GM12878 (cell line): Measurements from ENCODE around the gene DCTN1. TPM values are rescaled to one million over a fixed set of nuclear protein-coding genes. Genes with fewer than 3 reads are reported as not detected.

Source experiments
- ATAC-seq: fragments of 200-7000 bp; cut with Tn5 transposase; 3 replicates; pipeline ENCODE4 v1.9.1; 2020; ENCODE audit warnings: mild to moderate bottlenecking, moderate library complexity
- BruUV-seq: library from RNA; stranded (reverse); fragments of 400-500 nt; replicated peaks from 2 replicates; lab custom pipeline; 2021; lab: Mats Ljungman, UMichigan
- CTCF ChIA-PET: fragments of 300-600 bp; sonication (Branson Sonifier 250); formaldehyde crosslinking; extraction: SDS; loops from one replicate; lab custom pipeline; 2021; ENCODE audit warnings: inconsistent platforms; lab: Yijun Ruan, JAX
- POLR2A ChIA-PET: fragments of 350-600 bp; formaldehyde crosslinking; extraction: SDS; loops from one replicate; lab custom pipeline; 2021; ENCODE audit warnings: inconsistent platforms; lab: Charles Lee
- RAD21 ChIA-PET: fragments of 300-600 bp; sonication (Branson Sonifier 250); formaldehyde crosslinking; loops from one replicate; lab custom pipeline; 2023; ENCODE audit warnings: antibody characterized with exemption; ENCODE audit not compliant: unreplicated experiment; lab: Charles Lee
- SMC1A ChIA-PET: fragments of 300-600 bp; sonication (Branson Sonifier 250); formaldehyde crosslinking; loops from one replicate; lab custom pipeline; 2023; ENCODE audit not compliant: unreplicated experiment, uncharacterized antibody; lab: Charles Lee
- DNase-seq: peaks from one replicate; pipeline ENCODE4 v3.0.0-alpha.2; 2011; ENCODE audit warnings: low read depth, low spot score
- FAIRE-seq: peaks from 3 replicates; lab custom pipeline; 2011; peaks lifted over from hg19 to GRCh38; lab: Jason Lieb, UNC
- H2AFZ ChIP-seq: 2 replicates; pipeline ENCODE4 v1.6.0; 2011; ENCODE audit warnings: low read depth, low read length, control low read depth; ENCODE audit not compliant: control insufficient read depth
- H3K27ac ChIP-seq: 2 replicates; pipeline ENCODE4 v1.5.1; 2011; ENCODE audit warnings: control low read depth; ENCODE audit not compliant: control insufficient read depth, insufficient read depth
- H3K27me3 ChIP-seq, 2 experiments: replicated peaks in 1 of 2; 2 replicates each; pipeline versions ENCODE4 v1.6.0 to v1.6.1; 2011; ENCODE audit warnings: low read length in 1 of 2; ENCODE audit not compliant: control insufficient read depth in 2 of 2, insufficient read depth in 2 of 2
- H3K36me3 ChIP-seq, 2 experiments: 2 replicates each; pipeline ENCODE4 v1.5.1; 2011; ENCODE audit warnings: low read length in 1 of 2; ENCODE audit not compliant: control insufficient read depth in 2 of 2, insufficient read depth in 2 of 2
- H3K4me1 ChIP-seq: 2 replicates; pipeline ENCODE4 v1.6.1; 2011; ENCODE audit warnings: mild to moderate bottlenecking, low read length, moderate library complexity, mixed read lengths; ENCODE audit not compliant: control insufficient read depth, insufficient read depth
- H3K4me2 ChIP-seq: 2 replicates; pipeline ENCODE4 v1.6.0; 2011; ENCODE audit warnings: control low read depth; ENCODE audit not compliant: control insufficient read depth, insufficient read depth
- H3K4me3 ChIP-seq: fragments of 200-600 bp; sonication (generic); 2 replicates; pipeline ENCODE4 v1.5.1; 2016
- H3K79me2 ChIP-seq: 2 replicates; pipeline ENCODE4 v1.6.0; 2011; ENCODE audit warnings: low read length; ENCODE audit not compliant: control insufficient read depth, insufficient read depth
- H3K9ac ChIP-seq: 2 replicates; pipeline ENCODE4 v1.8.0; 2011; ENCODE audit warnings: low read length, control low read depth, mixed read lengths; ENCODE audit not compliant: control insufficient read depth, insufficient read depth
- H3K9me3 ChIP-seq: replicated peaks from 3 replicates; pipeline ENCODE4 v1.5.1; 2011; ENCODE audit warnings: mild to moderate bottlenecking, low read length; ENCODE audit not compliant: control insufficient read depth, insufficient read depth
- H4K20me1 ChIP-seq: 2 replicates; pipeline ENCODE4 v1.6.0; 2011; ENCODE audit not compliant: control insufficient read depth, insufficient read depth
- CHD2 ChIP-seq: IDR thresholded peaks from 2 replicates; pipeline ENCODE4 v1.6.1; 2011; ENCODE audit warnings: low read depth, low read length, improper control_type of control experiment, borderline replicate concordance
- EGR1 ChIP-seq, 2 experiments: IDR thresholded peaks; 1 replicate in 1 of 2; 2 replicates in 1 of 2; pipeline ENCODE4 v1.6.1; 2011 to 2012; ENCODE audit warnings: low read depth in 2 of 2, low read length in 2 of 2, borderline replicate concordance in 1 of 2, mild to moderate bottlenecking in 1 of 2, moderate library complexity in 1 of 2
- HDGF ChIP-seq: fragments of 450-650 bp; IDR thresholded peaks from 2 replicates; pipeline ENCODE4 v1.6.1; 2016; ENCODE audit warnings: antibody characterized with exemption
- RELB ChIP-seq: fragments of 450-650 bp; IDR thresholded peaks from 2 replicates; pipeline ENCODE4 v1.6.1; 2017; ENCODE audit warnings: low read depth, mild to moderate bottlenecking, moderate library complexity
- TBL1XR1 ChIP-seq: IDR thresholded peaks from 2 replicates; pipeline ENCODE4 v1.6.1; 2012; ENCODE audit warnings: low read depth, low read length, improper control_type of control experiment
- WGBS: methylation state at CpG from one replicate; pipeline ENCODE4 v1.1.6; 2016; ENCODE audit warnings: low lambda C conversion rate; ENCODE audit not compliant: insufficient replicate concordance, insufficient coverage; ENCODE audit errors: missing lambda C conversion rate; 5-methylcytosine and 5-hydroxymethylcytosine counted together
- in situ Hi-C: fragments of 300-500 bp; cut with MboI; formaldehyde crosslinking; loops from 9 replicates; pipeline ENCODE4 v1.14.3; 2018; ENCODE audit warnings: mixed read lengths
- intact Hi-C: fragments of 100-400 bp; cut with micrococcal nuclease; formaldehyde crosslinking; loops from one replicate; pipeline ENCODE4 v1.14.2; 2022; ENCODE audit not compliant: unreplicated experiment
- polyA plus RNA-seq, 11 experiments: library from polyadenylated mRNA; depleted of rRNA in 4 of 11; unstranded in 6 of 11; stranded (reverse) in 5 of 11; fragments of >200 nt; fragmentation: Nextera tagmentation in 4 of 11; fragmentation: Illumina TruSeq in 1 of 11; extraction: Ambion mirVana in 4 of 11; extraction: Trizol in 1 of 11; gene quantifications; 1 replicate in 1 of 11; 2 replicates in 10 of 11; pipeline versions ENCODE4 v1.2.1 to v1.2.3, GENCODE V29; 2011 to 2016; ENCODE audit warnings: inconsistent platforms in 2 of 11, missing spikeins in 2 of 11, low read depth in 1 of 11
- total RNA-seq, 4 experiments: library from RNA; depleted of rRNA in 3 of 4; stranded (reverse); fragments of >200 nt in 3 of 4; fragmentation: Illumina TruSeq in 1 of 4; extraction: Trizol in 1 of 4; gene quantifications; 2 replicates each; pipeline versions ENCODE4 v1.2.1 to v1.2.3, GENCODE V29; 2013 to 2021

DCTN1 gene
- total and polyA plus RNA-seq, 10 of the 15 experiments (the other 5 are each of a cell fraction or from before 2014, with no cell fraction given), result 44.1 to 116 (median 64.8) TPM

- in situ Hi-C loops, result no loop called here
- 86% methylated on average over 9 of the region's 9 CpGs for WGBS
- H3K27ac ChIP-seq, result no peak overlapping the region
These were observed 43.4 kb upstream of the DCTN1 start for GRCh38 chr2:74423231-74424095.

More at GRCh38 chr2:74423231-74424095, 43.4 kb upstream of the DCTN1 start:
- Histone ChIP-seq H3K27me3 (no peaks in the 10 kb centered on the region), H3K4me3 (peak overlapping the region; percentile 1; the same call in 1 of the 2 replicates), H3K9ac (no peak overlapping the region), H3K4me1 (peaks cover 22% of the 10 kb centered on the region), H3K79me2 (peaks cover 9% of the 10 kb centered on the region), H3K9me3 (no peaks in the 10 kb centered on the region), H4K20me1 (no peaks in the 10 kb centered on the region), H3K4me2 (no peak overlapping the region; the same call in 1 of the 2 replicates), H2AFZ (no peak overlapping the region), H3K36me3 (peaks cover 0 to 12% of the 10 kb centered on the region in 2 experiments; a peak in 1 of 4 replicates)
- TF ChIP-seq EGR1 (IDR thresholded peaks at IDR 0.05; ENCODE audit: borderline replicate concordance in 1 of 2, low read depth in 2 of 2, low read length in 2 of 2) (no peak), RELB (no peak), TBL1XR1 (no peak), CHD2 (no peak), HDGF (no peak)
- RAD21 ChIA-PET, result interaction anchor here (0.6 to 1.5 kb wide), 3 partner anchors 10 to 31 kb away, joined by 3 read pairs; no protein-coding TSS in a partner anchor
- SMC1A ChIA-PET, result interaction anchor here (1.6 kb wide), 1 partner anchor 8 kb away, joined by 4 read pairs; no protein-coding TSS in a partner anchor
- no peak for FAIRE-seq
- no peak for ATAC-seq
- POLR2A ChIA-PET, result interaction anchor here (0.7 to 0.9 kb wide), 2 partner anchors 15 to 17 kb away, joined by 3 read pairs; no protein-coding TSS in a partner anchor
- no TSS peak for BruUV-seq
- CTCF ChIA-PET, result no interaction called here
- intact Hi-C loops, result no loop called here
- DNase-seq, result no peak
